ENCODE data around the gene CNR1. TPM values are rescaled to one million over a fixed set of nuclear protein-coding genes. Genes with fewer than 3 reads are reported as not detected.

CNR1 gene
- polyA plus RNA-seq, 1 donor from 2014 or later, result 2.5 TPM

DNA sequence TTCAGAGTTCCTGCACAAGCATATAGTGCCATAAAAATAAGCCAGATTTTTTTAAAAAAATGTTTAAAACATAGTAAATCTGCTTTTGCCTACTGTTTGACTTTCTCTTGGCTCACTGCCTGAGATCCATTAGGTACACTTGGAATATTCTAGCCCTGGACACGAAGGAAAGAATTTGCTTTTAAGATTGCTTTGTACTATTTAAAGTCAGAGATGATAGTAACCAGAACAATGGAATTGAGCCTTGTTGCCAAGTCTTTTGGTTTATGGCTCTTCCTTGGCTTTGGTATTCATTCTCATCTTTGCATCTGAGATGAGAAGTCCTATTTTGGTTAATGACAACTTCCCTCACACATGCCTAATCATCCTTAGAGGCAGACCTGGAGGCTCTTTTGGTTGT is 32.4 kb downstream of the CNR1 start:
- no peak overlapping the region for H3K4me3 Mint-ChIP-seq
- no peaks in the 10 kb centered on the region for H3K9me3 Mint-ChIP-seq
- H3K36me3 Mint-ChIP-seq, result no peaks in the 10 kb centered on the region
- H3K27me3 Mint-ChIP-seq, result no peaks in the 10 kb centered on the region
- peaks cover 23 to 32% (median 30%) of the 10 kb centered on the region in 3 donors for H3K4me1 Mint-ChIP-seq
- no peak overlapping the region for H3K27ac Mint-ChIP-seq

DNA sequence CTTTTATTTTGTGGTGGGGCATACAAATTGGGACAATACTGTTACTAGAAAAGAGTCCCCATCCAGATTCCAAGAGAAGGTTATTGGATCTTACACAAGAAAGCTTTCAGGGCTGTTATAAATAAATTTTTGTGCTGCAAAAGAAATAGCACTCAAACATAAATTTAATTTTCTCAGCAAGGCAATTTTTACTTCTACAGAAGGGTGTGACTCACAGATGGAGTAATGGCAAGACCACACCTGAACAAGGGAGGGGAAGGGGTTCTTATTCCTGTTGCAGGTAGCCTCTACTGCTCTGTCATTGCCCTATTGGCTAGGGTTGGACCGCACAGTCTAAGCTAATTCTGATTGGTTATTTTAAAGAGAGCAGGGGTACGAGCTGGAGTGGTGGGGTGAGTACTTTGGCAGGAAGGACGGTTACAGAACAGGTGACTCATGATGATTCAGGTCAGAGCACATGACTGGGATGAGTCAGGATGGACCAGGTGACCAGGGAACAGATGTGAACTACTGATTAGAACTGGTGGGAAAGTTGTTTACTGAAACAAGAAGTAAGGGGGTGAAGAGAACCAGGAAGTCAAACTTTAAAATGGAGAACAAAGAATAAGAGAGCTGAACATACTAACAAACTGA is 41.1 kb downstream of the CNR1 start:
- H3K36me3 Mint-ChIP-seq, result peaks cover 3% of the 10 kb centered on the region
- no peaks in the 10 kb centered on the region for H3K4me1 Mint-ChIP-seq
- H3K27me3 Mint-ChIP-seq, result no peaks in the 10 kb centered on the region
- H3K4me3 Mint-ChIP-seq, result no peak overlapping the region
- peaks cover 10 to 23% (median 14%) of the 10 kb centered on the region in 3 donors for H3K9me3 Mint-ChIP-seq
- no peak overlapping the region for H3K27ac Mint-ChIP-seq

DNA sequence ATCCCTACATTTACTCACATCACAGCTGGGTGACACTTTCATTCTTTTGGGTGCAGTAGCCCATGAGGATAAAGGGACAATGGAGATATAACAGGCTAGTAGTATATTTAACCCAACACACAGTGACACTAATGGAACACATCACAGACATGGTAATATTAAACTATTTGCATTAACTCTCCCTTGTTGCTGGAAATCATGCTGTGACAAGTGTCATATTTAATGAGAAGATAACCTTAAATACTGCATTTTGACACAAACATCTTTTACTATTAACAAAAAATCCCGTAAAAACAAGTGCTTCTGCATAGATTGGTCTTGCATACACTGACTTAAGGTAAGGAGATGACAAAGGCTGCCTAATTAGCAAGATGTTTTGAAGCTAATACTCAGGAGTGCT is 45.5 kb downstream of the CNR1 start:
- Mint-ChIP-seq H3K27ac (no peak overlapping the region), H3K27me3 (no peaks in the 10 kb centered on the region), H3K4me3 (no peak overlapping the region), H3K4me1 (peaks cover 2 to 5% (median 4%) of the 10 kb centered on the region in 3 donors), H3K36me3 (no peaks in the 10 kb centered on the region), H3K9me3 (peaks cover 8 to 16% (median 9%) of the 10 kb centered on the region in 3 donors)

DNA sequence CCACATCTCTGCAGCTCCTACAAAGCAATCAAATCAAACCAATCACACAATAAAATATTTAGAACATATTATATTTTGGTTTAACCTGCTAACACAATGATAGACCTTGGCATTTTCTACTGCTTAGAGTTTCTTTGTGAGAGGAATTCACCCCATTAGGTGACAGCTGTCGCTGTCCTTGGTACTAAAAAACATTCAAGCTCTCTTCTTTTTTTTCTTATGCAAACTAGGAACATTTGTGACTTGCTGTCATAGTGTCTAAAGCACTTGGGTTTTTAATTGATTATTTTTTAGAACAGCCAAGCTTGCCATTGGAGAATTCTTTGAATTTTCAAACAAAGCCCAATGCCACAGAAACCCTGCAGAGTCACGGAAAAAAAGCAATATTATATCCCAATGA is 46.4 kb downstream of the CNR1 start:
- Mint-ChIP-seq H3K9me3 (peaks cover 2 to 8% (median 4%) of the 10 kb centered on the region in 3 donors), H3K4me1 (peaks cover 9 to 13% (median 13%) of the 10 kb centered on the region in 3 donors), H3K36me3 (peaks cover 2% of the 10 kb centered on the region), H3K27me3 (peaks cover 1% of the 10 kb centered on the region), H3K4me3 (no peak overlapping the region), H3K27ac (no peak overlapping the region)

DNA sequence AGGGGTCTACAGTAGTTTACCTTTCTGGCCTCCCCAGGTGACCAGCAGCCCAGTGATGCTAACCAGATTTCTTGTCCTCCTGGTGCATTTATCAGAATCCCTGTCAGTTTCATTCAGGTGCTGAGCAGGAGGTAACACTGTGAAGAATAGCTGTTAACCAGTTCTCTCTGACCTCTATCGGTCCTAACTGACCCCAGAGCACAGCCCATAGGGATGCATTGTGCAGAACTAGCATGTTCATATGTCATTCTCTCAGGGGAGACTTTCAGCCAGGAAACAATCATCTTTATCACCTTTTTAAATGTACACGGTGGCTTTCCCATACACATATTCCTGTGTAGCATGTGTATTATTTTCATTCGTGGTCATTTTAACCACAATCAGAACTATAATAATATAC is 49.9 kb downstream of the CNR1 start:
- Mint-ChIP-seq H3K27ac (no peak overlapping the region), H3K4me1 (peaks cover 15 to 18% (median 17%) of the 10 kb centered on the region in 3 donors), H3K4me3 (no peak overlapping the region), H3K9me3 (peaks cover 0 to 2% (median 0%) of the 10 kb centered on the region in 3 donors), H3K27me3 (peaks cover 3% of the 10 kb centered on the region), H3K36me3 (peaks cover 4% of the 10 kb centered on the region)

DNA sequence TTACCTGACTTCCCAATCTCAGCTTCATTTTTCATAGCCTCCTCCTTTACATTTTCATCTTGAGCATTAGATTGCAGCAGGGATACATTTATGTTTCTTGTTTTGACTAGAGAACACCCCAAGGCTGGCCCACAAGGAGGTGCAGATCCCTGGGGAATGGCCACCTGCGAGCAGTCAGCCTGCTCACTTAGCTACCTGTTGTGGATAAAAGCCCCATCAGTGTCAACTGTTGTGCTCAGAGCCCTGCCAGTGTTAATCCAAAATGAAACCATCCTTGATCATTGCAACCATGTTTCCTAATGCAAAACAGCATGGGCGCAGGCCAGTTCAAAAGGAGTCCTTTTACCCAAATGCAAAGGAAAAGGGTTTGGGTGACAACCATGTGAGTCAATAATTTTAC is 50.8 kb downstream of the CNR1 start:
- peaks cover 4% of the 10 kb centered on the region for H3K36me3 Mint-ChIP-seq
- H3K27ac Mint-ChIP-seq, result peak overlapping the region in 2 of 3 donors; percentile 85 to 86
- H3K4me1 Mint-ChIP-seq, result peaks cover 15 to 18% (median 17%) of the 10 kb centered on the region in 3 donors
- peak overlapping the region in 1 of 4 donors; percentile 0 for H3K4me3 Mint-ChIP-seq
- H3K9me3 Mint-ChIP-seq, result peaks cover 0 to 2% (median 0%) of the 10 kb centered on the region in 3 donors
- peaks cover 3% of the 10 kb centered on the region for H3K27me3 Mint-ChIP-seq

DNA sequence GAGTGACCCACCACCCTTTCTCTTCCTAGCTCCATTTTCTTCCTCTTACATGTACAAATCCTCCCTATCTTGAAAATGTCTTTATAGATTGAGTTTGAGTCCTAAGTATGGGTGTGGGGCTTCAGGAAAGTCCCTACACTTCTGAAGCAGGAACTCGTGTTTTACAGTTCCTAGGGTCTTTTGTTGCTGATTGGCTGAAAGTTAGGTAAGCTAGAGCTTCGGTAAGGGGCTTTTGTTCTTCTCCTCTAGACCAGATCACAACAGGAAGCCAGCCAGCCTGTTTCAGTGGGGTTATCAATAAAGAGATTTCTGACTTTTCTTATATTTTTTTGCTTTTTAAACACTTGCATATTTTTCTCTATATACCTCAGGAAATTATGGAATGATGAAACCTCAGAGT is 51.3 kb downstream of the CNR1 start:
- H3K9me3 Mint-ChIP-seq, result no peaks in the 10 kb centered on the region
- peaks cover 15 to 18% (median 17%) of the 10 kb centered on the region in 3 donors for H3K4me1 Mint-ChIP-seq
- H3K27me3 Mint-ChIP-seq, result peaks cover 3% of the 10 kb centered on the region
- peaks cover 4% of the 10 kb centered on the region for H3K36me3 Mint-ChIP-seq
- H3K27ac Mint-ChIP-seq, result peak overlapping the region in 2 of 3 donors; percentile 85 to 86
- peak overlapping the region in 1 of 4 donors; percentile 0 for H3K4me3 Mint-ChIP-seq

DNA sequence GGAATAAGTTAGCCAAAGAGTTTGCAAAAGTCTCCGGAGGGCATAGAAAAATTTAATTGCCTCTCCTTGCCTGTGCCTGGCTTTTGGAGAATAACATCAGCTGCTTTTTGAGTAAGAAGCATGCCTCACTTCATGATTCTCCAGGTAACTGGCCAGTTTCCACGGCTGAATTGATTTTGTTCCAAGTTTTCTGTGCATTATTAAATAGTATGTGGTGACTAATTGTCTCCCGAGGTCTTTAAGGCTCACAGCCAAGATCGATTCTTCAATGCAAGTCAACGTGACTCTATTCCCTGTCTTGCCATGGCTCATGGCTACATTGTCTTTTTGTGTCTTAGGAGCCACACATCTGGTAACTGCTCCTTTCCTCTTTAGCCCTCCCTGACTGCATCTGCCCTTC is 54.2 kb downstream of the CNR1 start:
- Mint-ChIP-seq H3K4me1 (peaks cover 15 to 18% (median 17%) of the 10 kb centered on the region in 3 donors), H3K4me3 (no peak overlapping the region), H3K27ac (no peak overlapping the region), H3K36me3 (peaks cover 4% of the 10 kb centered on the region), H3K27me3 (peaks cover 3% of the 10 kb centered on the region), H3K9me3 (no peaks in the 10 kb centered on the region)

DNA sequence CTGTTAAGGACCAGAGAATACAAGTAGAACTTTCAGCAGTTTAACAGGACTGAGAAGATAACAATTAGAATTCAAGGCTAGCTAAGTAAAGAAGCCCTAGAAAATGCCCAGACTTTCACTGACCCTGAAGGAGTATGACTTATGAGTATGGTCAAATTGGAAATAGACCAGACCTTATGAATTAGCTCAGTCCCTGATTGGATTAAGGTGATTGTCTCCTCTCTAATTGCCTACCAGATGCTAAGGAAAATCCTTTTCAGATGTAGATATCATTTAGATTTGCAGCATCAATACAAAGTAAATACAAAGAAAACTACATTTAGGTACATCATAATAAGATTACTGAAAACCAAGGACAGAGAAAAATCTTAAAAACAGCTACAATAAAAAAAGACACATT is 58.9 kb downstream of the CNR1 start:
- Mint-ChIP-seq H3K4me3 (no peak overlapping the region), H3K27ac (peak overlapping the region in 1 of 3 donors; percentile 67), H3K9me3 (no peaks in the 10 kb centered on the region), H3K27me3 (no peaks in the 10 kb centered on the region), H3K4me1 (peaks cover 0 to 2% (median 0%) of the 10 kb centered on the region in 3 donors), H3K36me3 (no peaks in the 10 kb centered on the region)

DNA sequence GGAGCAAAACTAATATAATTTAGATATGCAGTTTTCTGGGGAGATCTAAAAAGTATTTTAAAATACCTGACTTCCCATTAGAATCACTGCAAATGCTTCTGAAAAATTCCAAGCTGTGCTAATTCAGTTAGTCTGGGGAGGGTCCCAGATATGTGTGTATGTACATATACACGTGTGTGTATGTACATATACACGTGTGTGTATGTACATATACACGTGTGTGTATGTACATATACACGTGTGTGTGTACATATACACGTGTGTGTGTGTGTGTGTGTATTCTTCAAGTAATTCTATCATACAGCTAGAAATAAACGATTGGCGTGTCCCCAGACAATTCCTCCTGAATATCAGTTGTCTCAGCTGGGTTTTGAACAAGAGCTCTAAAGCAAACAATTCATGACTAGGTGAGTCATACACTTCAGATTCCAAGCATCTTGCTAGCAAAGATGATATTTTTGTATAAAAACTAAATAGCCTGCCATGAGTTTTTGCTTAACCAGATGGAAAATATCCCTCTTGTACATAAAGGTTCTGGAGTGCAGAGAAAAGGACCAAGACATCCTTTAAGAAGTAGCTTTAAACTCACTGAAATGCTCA is 60.3 kb downstream of the CNR1 start:
- no peaks in the 10 kb centered on the region for H3K9me3 Mint-ChIP-seq
- no peaks in the 10 kb centered on the region for H3K27me3 Mint-ChIP-seq
- H3K27ac Mint-ChIP-seq, result no peak overlapping the region
- H3K36me3 Mint-ChIP-seq, result no peaks in the 10 kb centered on the region
- no peak overlapping the region for H3K4me3 Mint-ChIP-seq
- H3K4me1 Mint-ChIP-seq, result peaks cover 0 to 2% (median 0%) of the 10 kb centered on the region in 3 donors

Other genes starting within 250 kb of the CNR1 start
- gene SPACA1, start 118.5 kb downstream of the CNR1 start, polyA plus RNA-seq, result not detected

Measured in IgD-negative memory B cell (primary cell).